ENCODE measurements around the gene CXorf65.

CXorf65 gene

GRCh38 chrX:71106427-71106826, at the start of gene CXorf65:
CXorf65 (minus strand) TSS chrX:71106740; CDS start chrX:71106556, 184 bp downstream.
- DNase-seq: no peak

- no peak for DNase-seq
Observed at GRCh38 chrX:71154641-71155040, 48.1 kb upstream of the CXorf65 start.

GRCh38 chrX:71154196-71154595, 47.7 kb upstream of the CXorf65 start:
- no peak for DNase-seq

- no peak for DNase-seq
Observed at GRCh38 chrX:71151366-71151765, 44.8 kb upstream of the CXorf65 start.

- no peak for DNase-seq
Observed at GRCh38 chrX:71148278-71148663, 41.7 kb upstream of the CXorf65 start.

GRCh38 chrX:71147496-71148277, 41.1 kb upstream of the CXorf65 start:
- DNase-seq: no peak

- no peak for DNase-seq
Observed at GRCh38 chrX:71144651-71145050, 38.1 kb upstream of the CXorf65 start, which contains the start of gene NLGN3. NLGN3 (plus strand) TSS chrX:71144841; CDS start chrX:71147750, 2,909 bp downstream.

GRCh38 chrX:71143508-71143907, 37.0 kb upstream of the CXorf65 start:
- DNase-seq: no peak

- no peak for DNase-seq
Observed at GRCh38 chrX:71140440-71140839, 33.9 kb upstream of the CXorf65 start.

- no peak for DNase-seq
Observed at GRCh38 chrX:71131510-71131909, 25.0 kb upstream of the CXorf65 start.

- peak; percentile 63 for DNase-seq
Observed at GRCh38 chrX:71128915-71129765, 22.6 kb upstream of the CXorf65 start.

GRCh38 chrX:71128166-71128833, 21.8 kb upstream of the CXorf65 start:
- no peak for DNase-seq

- no peak for DNase-seq
Observed at GRCh38 chrX:71118985-71119535, 12.5 kb upstream of the CXorf65 start.

GRCh38 chrX:71118032-71118984, 11.8 kb upstream of the CXorf65 start, which contains the start of gene MED12:
MED12 (plus strand) TSS chrX:71118596; CDS start chrX:71118755, 159 bp downstream.
- peak; percentile 65 for DNase-seq

GRCh38 chrX:71117358-71117757, 10.8 kb upstream of the CXorf65 start:
- DNase-seq: no peak

GRCh38 chrX:71111921-71112431, 5.4 kb upstream of the CXorf65 start:
- DNase-seq: no peak

- peak; percentile 73 for DNase-seq
Observed at GRCh38 chrX:71111141-71111843, 4.8 kb upstream of the CXorf65 start, which contains the start of gene IL2RG. IL2RG (minus strand) TSS chrX:71111577; CDS start chrX:71111539, 38 bp downstream.

GRCh38 chrX:71109051-71109450, 2.5 kb upstream of the CXorf65 start:
- no peak for DNase-seq

- DNase-seq: no peak
Observed at GRCh38 chrX:71107762-71108360, 1.3 kb upstream of the CXorf65 start.

- no peak for DNase-seq
Observed at GRCh38 chrX:71107245-71107644, 705 bp upstream of the CXorf65 start.
